OCI-LY3 (cell line): ENCODE data around the gene LUZP1.

Experiments
- H2AFZ ChIP-seq: fragments of 200-600, 300-600 bp; shearing (Covaris generic); 2 replicates; pipeline ENCODE4 v1.6.0; 2014; ENCODE audit warnings: antibody characterized with exemption, low read depth, low read length
- H3K27ac ChIP-seq: fragments of 200-600, 300-600 bp; sonication (generic); 2 replicates; pipeline ENCODE4 v1.5.1; 2014; ENCODE audit warnings: mild to moderate bottlenecking, low read length, moderate library complexity, mixed read lengths
- H3K27me3 ChIP-seq: fragments of 200-600, 300-600 bp; sonication (generic); 2 replicates; pipeline ENCODE4 v1.6.1; 2014; ENCODE audit warnings: low read depth, low read length, mixed read lengths
- H3K36me3 ChIP-seq: fragments of 200-600, 300-600 bp; sonication (generic); replicated peaks from 2 replicates; pipeline ENCODE3; 2014; ENCODE audit warnings: low read depth, low read length, mixed read lengths
- H3K4me1 ChIP-seq: fragments of 300-600, 200-600 bp; sonication (generic); 2 replicates; pipeline ENCODE4 v1.6.1; 2014; ENCODE audit warnings: low read length, mixed read lengths
- H3K4me2 ChIP-seq: fragments of 200-600, 300-600 bp; sonication (generic); 2 replicates; pipeline ENCODE4 v1.6.1; 2014; ENCODE audit warnings: low read length, mixed read lengths
- H3K4me3 ChIP-seq: fragments of 300-600, 200-600 bp; sonication (generic); 2 replicates; pipeline ENCODE4 v1.5.1; 2014; ENCODE audit warnings: antibody characterized with exemption, mild to moderate bottlenecking, low read length, moderate library complexity
- H3K79me2 ChIP-seq: fragments of 300-600, 200-600 bp; shearing (Covaris generic); 2 replicates; pipeline ENCODE4 v1.6.1; 2014; ENCODE audit warnings: mild to moderate bottlenecking, low read length, mixed read lengths
- H3K9ac ChIP-seq: fragments of 300-600, 200-600 bp; shearing (Covaris generic); 2 replicates; pipeline ENCODE4 v1.6.0; 2014; ENCODE audit warnings: mild to moderate bottlenecking, low read length, moderate library complexity
- H3K9me3 ChIP-seq: fragments of 200-600, 300-600 bp; shearing (Covaris generic); 2 replicates; pipeline ENCODE4 v1.6.1; 2014; ENCODE audit warnings: low read length, mixed read lengths; ENCODE audit not compliant: insufficient read depth
- H4K20me1 ChIP-seq: fragments of 200-600, 300-600 bp; sonication (generic); 2 replicates; pipeline ENCODE4 v1.6.1; 2016; ENCODE audit warnings: low read length, mixed read lengths; ENCODE audit not compliant: insufficient read depth
- EZH2phosphoT487 ChIP-seq: fragments of 200-600 bp; shearing (Covaris generic); IDR thresholded peaks from 2 replicates; pipeline ENCODE4 v1.6.1; 2018; ENCODE audit warnings: antibody characterized with exemption, mixed run types, low read depth
- TF ChIP-seq, protein P1 (sequence below): fragments of 200-600, 300-600 bp; sonication (generic); IDR thresholded peaks from 2 replicates; pipeline ENCODE4 v1.5.1; 2014; ENCODE audit warnings: antibody characterized with exemption, low read length, low read depth

Gene LUZP1

DNA sequence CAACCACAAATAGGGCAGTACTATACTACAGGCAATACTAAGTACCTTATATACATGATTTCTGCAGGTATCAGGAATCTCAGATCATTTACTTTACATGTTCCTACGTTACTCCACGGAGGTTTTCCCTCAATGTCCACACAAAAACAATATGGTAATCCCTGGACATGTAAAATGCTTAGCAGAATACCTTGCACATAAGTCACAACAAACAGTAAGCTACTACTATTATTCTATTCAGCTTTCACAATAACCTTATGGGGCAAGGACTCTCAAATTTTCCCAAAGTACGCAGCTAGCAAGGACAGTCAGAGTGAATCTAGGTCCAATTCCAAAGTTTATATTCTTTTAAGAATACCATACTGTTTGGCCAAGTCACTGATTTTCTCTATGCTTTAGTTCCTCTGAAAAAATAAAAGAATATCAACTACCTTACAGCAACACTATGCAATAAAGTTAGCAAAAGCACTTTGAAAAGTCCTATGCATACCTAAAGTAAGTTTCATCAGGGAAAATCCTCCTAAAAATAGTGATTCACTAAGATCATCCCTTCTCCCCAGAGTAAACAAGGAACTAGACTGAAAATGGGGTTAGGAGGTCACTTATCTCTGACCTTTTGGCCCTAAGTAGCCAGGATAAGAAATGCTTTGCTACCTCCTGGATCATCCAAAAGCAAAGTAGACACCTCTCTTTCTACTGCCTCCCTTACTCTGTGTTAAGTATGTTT is 67.4 kb downstream of the LUZP1 start:
- Histone ChIP-seq H2AFZ (no peak overlapping the region), H4K20me1 (no peaks in the 10 kb centered on the region), H3K4me1 (no peaks in the 10 kb centered on the region), H3K27ac (no peak overlapping the region), H3K27me3 (no peaks in the 10 kb centered on the region), H3K79me2 (no peaks in the 10 kb centered on the region), H3K4me2 (no peak overlapping the region), H3K36me3 (no peaks in the 10 kb centered on the region), H3K4me3 (no peak overlapping the region), H3K9ac (no peak overlapping the region), H3K9me3 (no peaks in the 10 kb centered on the region)
- TF ChIP-seq, protein P1, sequence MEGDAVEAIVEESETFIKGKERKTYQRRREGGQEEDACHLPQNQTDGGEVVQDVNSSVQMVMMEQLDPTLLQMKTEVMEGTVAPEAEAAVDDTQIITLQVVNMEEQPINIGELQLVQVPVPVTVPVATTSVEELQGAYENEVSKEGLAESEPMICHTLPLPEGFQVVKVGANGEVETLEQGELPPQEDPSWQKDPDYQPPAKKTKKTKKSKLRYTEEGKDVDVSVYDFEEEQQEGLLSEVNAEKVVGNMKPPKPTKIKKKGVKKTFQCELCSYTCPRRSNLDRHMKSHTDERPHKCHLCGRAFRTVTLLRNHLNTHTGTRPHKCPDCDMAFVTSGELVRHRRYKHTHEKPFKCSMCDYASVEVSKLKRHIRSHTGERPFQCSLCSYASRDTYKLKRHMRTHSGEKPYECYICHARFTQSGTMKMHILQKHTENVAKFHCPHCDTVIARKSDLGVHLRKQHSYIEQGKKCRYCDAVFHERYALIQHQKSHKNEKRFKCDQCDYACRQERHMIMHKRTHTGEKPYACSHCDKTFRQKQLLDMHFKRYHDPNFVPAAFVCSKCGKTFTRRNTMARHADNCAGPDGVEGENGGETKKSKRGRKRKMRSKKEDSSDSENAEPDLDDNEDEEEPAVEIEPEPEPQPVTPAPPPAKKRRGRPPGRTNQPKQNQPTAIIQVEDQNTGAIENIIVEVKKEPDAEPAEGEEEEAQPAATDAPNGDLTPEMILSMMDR, result no peak
- TF ChIP-seq EZH2phosphoT487, result no peak

DNA sequence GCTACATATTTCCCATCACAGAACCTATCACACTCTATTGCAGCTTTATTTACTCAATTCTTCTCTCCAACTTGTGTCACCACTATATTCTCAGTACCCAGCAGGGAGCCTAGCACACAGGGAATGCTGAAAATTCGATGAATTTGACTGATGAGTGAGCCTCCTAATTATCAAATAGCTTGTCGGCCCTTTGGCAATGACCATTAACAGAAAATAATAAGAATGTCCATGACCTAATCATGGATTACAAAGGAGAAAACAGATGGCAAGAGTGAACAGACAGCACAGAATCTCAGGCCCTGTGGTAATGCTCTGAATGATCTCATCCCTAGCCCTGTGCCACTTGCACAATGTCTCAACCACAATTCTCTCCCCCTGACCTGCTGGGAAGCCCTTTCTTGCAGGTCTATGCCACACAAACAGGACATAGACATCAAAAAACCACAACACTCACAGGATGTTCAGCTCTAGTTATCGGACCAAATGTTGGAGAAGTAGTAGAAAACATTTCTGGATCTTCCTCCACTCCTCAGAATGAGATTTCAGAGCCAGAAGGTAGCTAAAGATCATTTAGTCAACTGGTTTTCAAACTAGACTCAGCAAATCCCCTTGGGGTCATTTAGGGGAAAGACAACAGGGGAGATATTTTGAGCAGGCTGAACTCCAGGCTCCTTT is 68.4 kb downstream of the LUZP1 start:
- H3K9ac ChIP-seq, result no peak overlapping the region
- no peak overlapping the region for H3K27ac ChIP-seq
- no peaks in the 10 kb centered on the region for H4K20me1 ChIP-seq
- H3K4me1 ChIP-seq, result no peaks in the 10 kb centered on the region
- no peaks in the 10 kb centered on the region for H3K9me3 ChIP-seq
- H2AFZ ChIP-seq, result no peak overlapping the region
- TF ChIP-seq EZH2phosphoT487, result no peak
- TF ChIP-seq, protein P1, result no peak
- no peak overlapping the region for H3K4me2 ChIP-seq
- H3K36me3 ChIP-seq, result no peaks in the 10 kb centered on the region
- H3K4me3 ChIP-seq, result no peak overlapping the region
- no peaks in the 10 kb centered on the region for H3K79me2 ChIP-seq
- no peaks in the 10 kb centered on the region for H3K27me3 ChIP-seq

DNA sequence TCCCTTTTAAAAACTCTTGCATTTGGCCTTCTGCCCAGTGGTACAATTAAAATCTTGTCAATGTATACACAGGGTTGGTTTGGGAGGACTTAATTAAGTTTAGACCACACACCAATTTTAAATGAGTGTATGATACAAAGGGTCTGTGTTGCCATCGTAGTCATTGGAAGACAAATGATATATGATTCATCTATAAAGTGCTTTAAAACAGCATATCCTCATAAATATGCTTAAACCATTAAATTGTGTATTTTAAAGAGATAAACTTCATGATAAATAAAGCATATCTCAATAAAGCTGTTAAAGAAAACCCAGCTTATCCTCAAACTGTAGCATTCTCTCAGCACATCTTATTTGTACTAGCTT is 69.5 kb downstream of the LUZP1 start:
- Histone ChIP-seq H3K36me3 (no peaks in the 10 kb centered on the region), H3K9me3 (no peaks in the 10 kb centered on the region), H3K9ac (no peak overlapping the region), H3K4me3 (peak overlapping the region; percentile 45; the same call in 1 of the 2 replicates), H3K79me2 (no peaks in the 10 kb centered on the region), H2AFZ (no peak overlapping the region), H3K27me3 (no peaks in the 10 kb centered on the region), H3K4me1 (no peaks in the 10 kb centered on the region), H3K4me2 (peak overlapping the region; percentile 52), H4K20me1 (no peaks in the 10 kb centered on the region), H3K27ac (no peak overlapping the region)
- TF ChIP-seq EZH2phosphoT487, result no peak
- TF ChIP-seq, protein P1, result no peak

DNA sequence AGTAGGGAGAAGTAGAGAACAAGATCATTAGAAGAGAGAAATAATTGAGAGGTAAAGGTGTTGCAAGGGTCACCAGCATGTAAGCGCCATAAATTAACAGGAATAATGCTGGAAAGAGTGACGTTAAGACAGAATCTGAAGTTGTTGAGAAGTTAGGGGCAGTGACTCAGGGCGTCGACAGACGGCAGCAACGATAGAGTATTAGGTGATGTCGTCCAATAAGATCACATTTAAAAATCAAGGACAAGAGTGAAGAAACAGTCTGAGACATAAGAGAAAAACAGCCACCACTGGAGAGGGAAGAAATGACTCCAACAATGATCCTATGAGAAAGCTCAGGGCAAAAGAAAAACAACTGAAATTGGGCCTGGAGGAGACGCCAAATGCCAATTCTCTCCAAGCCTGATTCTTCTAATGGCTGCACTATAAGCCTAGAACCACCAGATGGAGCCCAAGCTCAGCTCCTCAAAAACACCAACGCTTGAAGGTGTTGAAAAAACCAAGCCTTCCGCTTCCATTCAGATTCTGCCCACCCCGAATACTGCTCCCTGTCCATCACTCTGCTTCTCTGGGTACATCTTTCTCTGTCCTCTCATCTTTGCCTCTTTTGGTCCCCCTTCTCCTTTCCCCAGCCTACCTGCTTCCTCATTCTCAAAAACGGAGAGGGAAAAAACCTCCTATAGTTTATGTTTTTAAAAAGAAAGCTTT is 70.0 kb downstream of the LUZP1 start:
- Histone ChIP-seq H3K9me3 (no peaks in the 10 kb centered on the region), H3K4me3 (peak overlapping the region; percentile 45; the same call in 1 of the 2 replicates), H3K79me2 (no peaks in the 10 kb centered on the region), H3K4me1 (no peaks in the 10 kb centered on the region), H3K9ac (no peak overlapping the region), H3K27ac (no peak overlapping the region), H3K27me3 (no peaks in the 10 kb centered on the region), H3K36me3 (no peaks in the 10 kb centered on the region), H4K20me1 (no peaks in the 10 kb centered on the region), H2AFZ (no peak overlapping the region), H3K4me2 (peak overlapping the region; percentile 52)
- TF ChIP-seq, protein P1, result peak; percentile 73
- TF ChIP-seq EZH2phosphoT487, result no peak
